Fibroblast of villous mesenchyme (primary cell): ENCODE results near the gene DLGAP1. TPM values are rescaled to one million over a fixed set of nuclear protein-coding genes. Genes with fewer than 3 reads are reported as not detected.
"Not testable (repeated sequence)": the region's sequence is repeated elsewhere in the genome, so short reads cannot be mapped to it uniquely, and the experiment has no call there.

ENCODE experiments used
- DNase-seq: peaks from one replicate; pipeline ENCODE4 v3.0.0-alpha.2; 2010; ENCODE audit warnings: low read depth
- H3K4me3 ChIP-seq: 2 replicates; pipeline ENCODE4 v1.5.1; 2011; ENCODE audit warnings: low read depth, mild to moderate bottlenecking, low read length
- CTCF ChIP-seq: IDR thresholded peaks from 2 replicates; pipeline ENCODE4 v1.5.1; 2012; ENCODE audit warnings: low read depth, mild to moderate bottlenecking, low read length; ENCODE audit not compliant: insufficient read depth
- total RNA-seq: library from RNA; depleted of rRNA; stranded (reverse); fragments of >200 nt; gene quantifications from 2 replicates; pipeline ENCODE4 v1.2.3, GENCODE V29; 2012

Gene DLGAP1
- total RNA-seq, 1 donor, result 0.86 TPM

- DNase-seq, result peak; percentile 89
- TF ChIP-seq CTCF, result no peak
- no peak overlapping the region for H3K4me3 ChIP-seq
These were observed 748.6 kb downstream of the DLGAP1 start for GRCh38 chr18:3706279-3707097.

- TF ChIP-seq CTCF, result no peak
- no peak overlapping the region for H3K4me3 ChIP-seq
- no peak for DNase-seq
These were observed 750.4 kb downstream of the DLGAP1 start for GRCh38 chr18:3704556-3705344.

- TF ChIP-seq CTCF, result peak; percentile 85
- peak overlapping the region; percentile 12 for H3K4me3 ChIP-seq
- peak; percentile 82 for DNase-seq
These were observed 751.4 kb downstream of the DLGAP1 start for GRCh38 chr18:3703732-3704176.

GRCh38 chr18:3699707-3700567 is 755.2 kb downstream of the DLGAP1 start:
- not testable (repeated sequence) for H3K4me3 ChIP-seq, DNase-seq

- not testable (repeated sequence) for H3K4me3 ChIP-seq, DNase-seq
These were observed 760.9 kb downstream of the DLGAP1 start for GRCh38 chr18:3694030-3694778.

GRCh38 chr18:3693410-3693809 is 761.7 kb downstream of the DLGAP1 start:
- no peak for TF ChIP-seq CTCF
- no peak for DNase-seq
- H3K4me3 ChIP-seq, result no peak overlapping the region

- H3K4me3 ChIP-seq, result no peak overlapping the region
- no peak for TF ChIP-seq CTCF
- DNase-seq, result no peak
These were observed 762.4 kb downstream of the DLGAP1 start for GRCh38 chr18:3692691-3693090.
